ENCODE data around the gene LNX2.
"Not testable (repeated sequence)": the region's sequence is repeated elsewhere in the genome, so short reads cannot be mapped to it uniquely, and the experiment has no call there.

Gene LNX2

GRCh38 chr13:27644302-27644701 lies 24.0 kb upstream of the LNX2 start:
- TF ChIP-seq ZNF274 (IDR thresholded peaks at IDR 0.05; ENCODE audit: low read depth, low read length): no peak
- H3K4me3 ChIP-seq (ENCODE audit: low read length): no peak overlapping the region

DNA sequence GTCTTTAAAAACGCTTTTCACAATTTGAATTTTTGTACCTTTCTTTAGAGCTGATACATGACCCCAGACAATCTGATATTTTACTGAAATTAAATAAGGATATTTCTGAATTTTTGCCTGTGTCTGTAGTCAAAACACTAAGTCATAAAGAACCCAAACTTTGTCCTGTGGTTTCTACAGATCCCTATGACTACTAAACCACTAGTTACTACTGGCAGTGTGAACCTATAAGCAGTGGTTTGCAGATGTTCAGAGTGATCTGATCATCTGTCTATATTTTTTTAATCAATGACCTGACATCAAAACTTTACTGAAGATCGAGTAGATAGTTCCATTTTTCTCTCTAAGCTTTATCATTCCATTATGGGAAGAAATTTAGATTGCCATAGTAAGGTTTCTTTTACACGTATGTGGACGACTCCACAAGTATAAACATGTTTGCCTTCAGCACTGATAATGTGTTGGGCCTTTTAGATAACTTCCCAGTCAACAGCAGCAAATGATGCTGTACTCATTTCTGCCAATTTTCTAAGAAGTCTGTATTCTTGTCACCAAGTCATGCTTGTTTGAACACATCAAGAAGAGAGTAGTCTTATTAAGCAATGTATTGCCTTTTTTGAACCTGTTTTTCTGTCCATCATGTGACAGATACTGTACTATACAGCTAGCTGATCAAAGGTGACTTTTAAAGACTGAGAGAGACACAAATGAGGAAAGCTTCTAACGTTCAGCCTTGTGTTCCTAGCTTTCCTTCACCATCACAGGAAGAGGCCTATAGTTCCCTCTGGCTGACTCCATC lies 23.2 kb upstream of the LNX2 start:
- TF ChIP-seq ZNF274 (IDR thresholded peaks at IDR 0.05; ENCODE audit: low read depth, low read length): no peak
- H3K4me3 ChIP-seq (ENCODE audit: low read length): no peak overlapping the region

DNA sequence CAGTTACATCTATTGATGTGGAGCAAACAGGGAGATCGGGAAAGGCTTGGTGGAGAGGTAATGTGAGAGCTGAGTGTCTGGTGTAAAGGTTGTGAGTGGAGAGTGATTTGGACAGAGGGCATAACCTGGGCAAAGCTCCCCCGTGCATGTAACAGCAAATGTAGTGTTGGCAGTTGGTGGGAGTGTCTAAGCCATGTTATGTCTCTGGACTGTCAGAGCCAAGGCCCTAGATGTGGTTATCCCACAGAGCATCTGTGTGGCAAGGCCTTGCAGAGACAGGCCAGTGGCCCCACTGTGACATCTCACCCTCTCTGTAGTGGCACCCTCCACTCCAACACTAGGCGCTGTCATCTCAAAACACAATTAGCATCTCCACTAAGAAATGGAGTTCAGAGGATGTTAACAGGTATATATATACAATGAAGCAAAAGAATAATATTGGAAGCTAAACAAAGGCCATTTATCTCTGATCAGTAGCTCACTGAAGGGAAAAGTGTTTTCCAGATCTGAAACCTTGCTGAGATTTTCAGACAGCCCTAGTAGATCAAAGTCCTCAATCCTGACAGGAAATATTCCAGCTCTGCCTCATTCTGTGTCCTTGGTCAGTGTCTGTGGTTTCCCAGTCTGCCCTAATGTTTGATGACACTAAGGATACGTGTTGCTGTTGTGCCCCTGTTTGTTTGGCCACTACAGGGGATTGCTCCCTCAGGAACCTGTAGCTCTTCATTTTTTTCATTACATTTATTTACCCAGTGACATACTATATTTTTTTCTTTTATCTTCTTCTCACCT lies 21.6 kb upstream of the LNX2 start:
- no peak for TF ChIP-seq ZNF274 (IDR thresholded peaks at IDR 0.05; ENCODE audit: low read depth, low read length)
- no peak overlapping the region for H3K4me3 ChIP-seq (ENCODE audit: low read length)

- no peak for TF ChIP-seq ZNF274 (IDR thresholded peaks at IDR 0.05; ENCODE audit: low read depth, low read length)
- no peak overlapping the region for H3K4me3 ChIP-seq (ENCODE audit: low read length)
These were observed 18.9 kb upstream of the LNX2 start for GRCh38 chr13:27639186-27639585.

DNA sequence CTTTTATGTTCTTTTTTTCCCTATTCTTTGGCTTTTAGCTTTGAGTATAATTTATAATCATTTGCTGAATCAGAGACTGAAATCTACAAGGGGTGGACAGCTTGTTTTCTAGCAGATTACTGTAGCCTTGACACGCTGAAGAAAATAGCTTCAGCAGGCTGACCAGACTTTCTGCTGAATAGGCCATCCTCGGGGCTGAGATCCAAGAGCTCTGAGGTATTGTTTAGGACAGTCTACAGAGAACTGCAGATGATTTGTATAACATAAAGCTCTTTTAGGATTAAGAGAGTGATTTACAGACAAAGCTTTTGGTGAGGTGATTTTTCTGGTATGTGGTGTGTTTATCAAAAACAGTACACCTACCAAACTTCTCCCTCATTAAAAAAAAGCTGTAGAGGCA lies 18.2 kb upstream of the LNX2 start:
- TF ChIP-seq ZNF274 (IDR thresholded peaks at IDR 0.05; ENCODE audit: low read depth, low read length): no peak
- H3K4me3 ChIP-seq (ENCODE audit: low read length): no peak overlapping the region

GRCh38 chr13:27638001-27638400 lies 17.7 kb upstream of the LNX2 start:
- no peak for TF ChIP-seq ZNF274 (IDR thresholded peaks at IDR 0.05; ENCODE audit: low read depth, low read length)
- H3K4me3 ChIP-seq (ENCODE audit: low read length): no peak overlapping the region

DNA sequence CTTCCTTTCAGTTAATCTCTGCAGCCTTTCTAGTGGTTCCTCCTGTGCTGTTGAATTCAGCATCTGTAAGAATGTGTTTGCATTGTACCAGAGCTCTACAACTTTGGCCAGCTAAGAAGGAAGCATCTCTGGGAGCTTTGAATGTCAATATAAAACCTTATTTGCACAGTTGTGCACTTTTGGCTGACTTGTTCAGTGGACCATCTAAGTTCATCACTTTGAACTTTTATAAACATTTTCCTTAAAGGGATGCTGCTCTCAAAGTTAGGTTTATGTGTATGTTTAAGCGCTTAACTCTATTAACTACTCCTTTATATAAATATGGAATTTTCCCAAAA lies 16.9 kb upstream of the LNX2 start:
- H3K4me3 ChIP-seq (ENCODE audit: low read length): no peak overlapping the region
- TF ChIP-seq ZNF274 (IDR thresholded peaks at IDR 0.05; ENCODE audit: low read depth, low read length): no peak

- no peak for TF ChIP-seq ZNF274 (IDR thresholded peaks at IDR 0.05; ENCODE audit: low read depth, low read length)
- no peak overlapping the region for H3K4me3 ChIP-seq (ENCODE audit: low read length)
These were observed 16.4 kb upstream of the LNX2 start for GRCh38 chr13:27636589-27637288.

- no peak overlapping the region for H3K4me3 ChIP-seq (ENCODE audit: low read length)
- TF ChIP-seq ZNF274 (IDR thresholded peaks at IDR 0.05; ENCODE audit: low read depth, low read length): no peak
These were observed 14.9 kb upstream of the LNX2 start for GRCh38 chr13:27635266-27635665.

DNA sequence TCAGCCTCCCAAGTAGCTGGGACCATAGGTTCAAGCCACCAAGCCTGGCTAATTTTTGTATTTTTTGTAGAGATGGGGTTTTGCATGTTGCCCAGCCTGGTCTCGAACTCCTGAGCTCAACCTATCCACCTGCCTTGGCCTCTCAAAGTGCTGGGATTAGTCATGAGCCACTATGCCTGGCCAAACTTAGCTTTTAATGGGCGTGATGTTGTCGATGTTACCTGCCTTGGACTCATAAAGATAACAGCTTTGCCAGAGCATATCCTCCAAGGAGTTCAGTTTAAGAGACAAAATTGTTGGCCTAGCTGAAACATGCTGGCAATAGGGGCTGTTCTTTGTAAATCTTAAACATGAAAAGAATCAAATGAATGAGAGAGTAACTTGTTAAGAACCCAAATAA lies 14.5 kb upstream of the LNX2 start:
- TF ChIP-seq ZNF274 (IDR thresholded peaks at IDR 0.05; ENCODE audit: low read depth, low read length): no peak
- H3K4me3 ChIP-seq (ENCODE audit: low read length): no peak overlapping the region

DNA sequence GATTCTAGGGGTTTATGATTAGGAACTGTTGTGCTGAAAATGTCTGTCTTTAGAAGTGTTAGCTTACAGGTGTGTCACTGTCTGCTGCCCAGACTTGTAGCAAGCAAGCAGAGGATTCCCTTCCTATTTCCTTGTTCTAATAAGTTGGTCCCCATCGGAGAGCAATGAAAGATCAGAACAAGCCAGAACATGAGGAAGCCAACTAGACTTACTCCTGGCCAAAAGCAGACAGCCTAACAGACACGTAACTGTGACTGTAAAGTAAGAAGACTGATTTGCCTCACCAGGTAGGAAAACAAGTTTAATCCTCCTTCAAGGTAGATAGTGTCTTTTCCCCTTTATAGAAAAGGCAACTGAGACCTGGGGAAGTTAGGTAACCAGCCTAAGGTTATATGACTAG lies 13.9 kb upstream of the LNX2 start:
- no peak overlapping the region for H3K4me3 ChIP-seq (ENCODE audit: low read length)
- TF ChIP-seq ZNF274 (IDR thresholded peaks at IDR 0.05; ENCODE audit: low read depth, low read length): no peak

GRCh38 chr13:27632648-27633047 lies 12.3 kb upstream of the LNX2 start:
- H3K4me3 ChIP-seq (ENCODE audit: low read length): no peak overlapping the region
- no peak for TF ChIP-seq ZNF274 (IDR thresholded peaks at IDR 0.05; ENCODE audit: low read depth, low read length)

DNA sequence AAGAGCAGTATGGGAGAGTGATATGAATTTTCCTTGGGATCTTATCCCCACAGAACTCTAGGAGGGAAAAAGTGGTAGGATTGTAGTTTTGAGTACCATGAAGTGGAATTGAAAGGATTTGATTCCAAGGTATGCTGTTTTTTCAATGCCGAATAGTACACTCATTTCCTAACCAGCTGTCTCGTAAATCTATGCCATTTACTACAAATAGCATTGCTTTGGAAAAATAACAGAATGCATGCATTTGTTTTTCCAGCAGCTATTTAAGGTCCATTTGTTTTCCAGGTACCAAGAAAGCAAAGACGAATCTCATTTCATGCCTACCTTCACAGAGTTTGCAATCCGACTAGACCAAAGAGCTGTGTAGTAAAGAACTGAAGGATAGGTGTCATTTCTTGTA lies 11.9 kb upstream of the LNX2 start:
- TF ChIP-seq ZNF274 (IDR thresholded peaks at IDR 0.05; ENCODE audit: low read depth, low read length): no peak
- H3K4me3 ChIP-seq (ENCODE audit: low read length): no peak overlapping the region

DNA sequence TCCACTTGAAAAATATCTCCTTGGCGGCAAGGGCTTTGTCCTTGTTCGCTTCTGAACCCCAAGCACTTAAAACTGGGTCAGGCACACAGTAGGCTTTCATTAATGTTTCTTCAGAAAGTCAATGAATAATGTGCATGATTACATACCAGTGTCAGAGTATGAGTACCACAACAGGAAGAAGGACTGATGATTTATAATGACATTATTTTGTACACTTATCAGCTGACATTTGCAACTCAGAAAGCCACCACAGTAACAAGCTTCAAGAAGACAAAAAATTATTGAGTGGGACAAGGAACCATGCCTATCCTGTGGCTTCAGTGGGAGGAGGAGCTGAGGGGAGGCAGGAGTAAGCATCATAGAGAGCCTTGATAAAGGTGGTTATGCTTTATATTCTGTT lies 11.3 kb upstream of the LNX2 start:
- no peak for TF ChIP-seq ZNF274 (IDR thresholded peaks at IDR 0.05; ENCODE audit: low read depth, low read length)

DNA sequence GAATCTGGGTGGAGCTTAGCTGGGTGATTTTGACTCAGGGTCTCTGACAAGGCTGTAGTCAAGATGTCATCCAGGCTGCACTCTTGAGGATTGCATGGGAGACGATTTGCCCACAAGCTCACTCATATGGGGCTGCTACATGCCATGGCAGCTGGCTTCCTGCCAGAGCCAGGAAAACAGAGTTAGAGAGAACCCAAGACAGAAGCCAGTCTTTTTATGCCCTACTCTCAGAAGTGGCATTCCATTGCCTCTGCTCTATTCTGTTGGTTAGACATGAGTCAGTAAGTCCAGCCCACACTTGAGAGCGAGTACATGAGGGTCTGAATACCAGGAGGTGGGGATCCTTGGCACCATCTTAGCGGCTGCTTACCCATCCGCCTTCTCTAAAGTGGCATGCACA lies 10.8 kb upstream of the LNX2 start:
- TF ChIP-seq ZNF274 (IDR thresholded peaks at IDR 0.05; ENCODE audit: low read depth, low read length): no peak
- no peak overlapping the region for H3K4me3 ChIP-seq (ENCODE audit: low read length)

More for the DNA sequence above, 11.3 kb upstream of the LNX2 start:
- H3K4me3 ChIP-seq (ENCODE audit: low read length): no peak overlapping the region

DNA sequence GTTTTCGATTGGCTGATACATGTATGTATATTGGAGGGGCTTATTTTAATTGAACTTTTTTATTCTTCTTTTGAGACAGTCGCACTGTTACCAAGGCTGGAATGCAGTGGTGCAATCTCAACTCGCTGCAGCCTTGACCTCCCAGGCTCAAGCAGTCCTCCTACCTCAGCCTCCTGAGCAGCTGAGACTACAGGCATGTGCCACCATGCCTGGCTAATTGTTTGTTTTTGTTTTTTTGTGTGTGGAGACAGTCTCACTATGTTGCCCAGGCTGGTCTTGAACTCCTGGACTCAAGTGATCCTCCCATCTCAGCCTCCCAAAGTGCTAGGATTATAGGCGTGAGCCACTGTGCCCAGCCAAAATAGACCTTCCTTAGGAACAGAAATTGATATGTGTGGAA lies 8.4 kb upstream of the LNX2 start:
- not testable (repeated sequence) for H3K4me3 ChIP-seq (ENCODE audit: low read length)

All from GM08714 (cell line).